Type B pancreatic cell (in vitro differentiated cells): ENCODE measurements around the gene CDX1. TPM values are rescaled to one million over a fixed set of nuclear protein-coding genes. Genes with fewer than 3 reads are reported as not detected.

Source experiments
- DNase-seq: peaks from one replicate; pipeline ENCODE4 v3.0.0; 2021; ENCODE audit warnings: mixed read lengths; ENCODE audit not compliant: unreplicated experiment; ENCODE audit errors: extremely low spot score
- H3K27ac Mint-ChIP-seq: 2 replicates; pipeline ENCODE4 v1.8.0; 2021; ENCODE audit warnings: mild to moderate bottlenecking, mixed read lengths
- H3K27me3 Mint-ChIP-seq: 2 replicates; pipeline ENCODE4 v1.8.0; 2021; ENCODE audit warnings: mixed read lengths
- H3K36me3 Mint-ChIP-seq: 2 replicates; pipeline ENCODE4 v1.8.0; 2021; ENCODE audit warnings: mixed read lengths
- H3K4me1 Mint-ChIP-seq: one replicate; pipeline ENCODE4 v1.8.0; 2021; ENCODE audit warnings: mixed read lengths; ENCODE audit not compliant: unreplicated experiment
- H3K4me3 Mint-ChIP-seq: 2 replicates; pipeline ENCODE4 v1.8.0; 2021; ENCODE audit warnings: mild to moderate bottlenecking, mixed read lengths
- H3K9me3 Mint-ChIP-seq: 2 replicates; pipeline ENCODE4 v1.8.0; 2021; ENCODE audit warnings: mixed read lengths
- total RNA-seq: library from RNA; stranded (reverse); gene quantifications from 2 replicates; pipeline ENCODE4 v1.2.1, GENCODE V29; 2021; ENCODE audit warnings: low replicate concordance
- TF ChIP-seq, protein P1 (sequence below): fragments of 200-600 bp; sonication (generic); conservative IDR thresholded peaks from 2 replicates; pipeline ENCODE4 v1.5.0; 2021; ENCODE audit warnings: antibody characterized with exemption, mild to moderate bottlenecking

CDX1 gene
- total RNA-seq, 1 donor from 2014 or later: 5.0 TPM

GRCh38 chr5:150158170-150158949 lies 8.2 kb upstream of the CDX1 start:
- Mint-ChIP-seq H3K9me3 (no peaks in the 10 kb centered on the region), H3K36me3 (no peaks in the 10 kb centered on the region), H3K4me3 (no peak overlapping the region), H3K4me1 (peaks cover 55% of the 10 kb centered on the region), H3K27ac (peak overlapping the region; percentile 72), H3K27me3 (peaks cover 25% of the 10 kb centered on the region)
- TF ChIP-seq, protein P1, sequence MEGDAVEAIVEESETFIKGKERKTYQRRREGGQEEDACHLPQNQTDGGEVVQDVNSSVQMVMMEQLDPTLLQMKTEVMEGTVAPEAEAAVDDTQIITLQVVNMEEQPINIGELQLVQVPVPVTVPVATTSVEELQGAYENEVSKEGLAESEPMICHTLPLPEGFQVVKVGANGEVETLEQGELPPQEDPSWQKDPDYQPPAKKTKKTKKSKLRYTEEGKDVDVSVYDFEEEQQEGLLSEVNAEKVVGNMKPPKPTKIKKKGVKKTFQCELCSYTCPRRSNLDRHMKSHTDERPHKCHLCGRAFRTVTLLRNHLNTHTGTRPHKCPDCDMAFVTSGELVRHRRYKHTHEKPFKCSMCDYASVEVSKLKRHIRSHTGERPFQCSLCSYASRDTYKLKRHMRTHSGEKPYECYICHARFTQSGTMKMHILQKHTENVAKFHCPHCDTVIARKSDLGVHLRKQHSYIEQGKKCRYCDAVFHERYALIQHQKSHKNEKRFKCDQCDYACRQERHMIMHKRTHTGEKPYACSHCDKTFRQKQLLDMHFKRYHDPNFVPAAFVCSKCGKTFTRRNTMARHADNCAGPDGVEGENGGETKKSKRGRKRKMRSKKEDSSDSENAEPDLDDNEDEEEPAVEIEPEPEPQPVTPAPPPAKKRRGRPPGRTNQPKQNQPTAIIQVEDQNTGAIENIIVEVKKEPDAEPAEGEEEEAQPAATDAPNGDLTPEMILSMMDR: no peak
- DNase-seq: no peak

GRCh38 chr5:150159031-150159430 lies 7.5 kb upstream of the CDX1 start:
- H3K27ac Mint-ChIP-seq: peak overlapping the region; percentile 72
- no peaks in the 10 kb centered on the region for H3K9me3 Mint-ChIP-seq
- no peak for DNase-seq
- peaks cover 26% of the 10 kb centered on the region for H3K27me3 Mint-ChIP-seq
- peaks cover 55% of the 10 kb centered on the region for H3K4me1 Mint-ChIP-seq
- no peaks in the 10 kb centered on the region for H3K36me3 Mint-ChIP-seq
- H3K4me3 Mint-ChIP-seq: no peak overlapping the region
- TF ChIP-seq, protein P1: no peak

GRCh38 chr5:150159741-150160179 lies 6.8 kb upstream of the CDX1 start:
- Mint-ChIP-seq H3K27ac (no peak overlapping the region), H3K9me3 (no peaks in the 10 kb centered on the region), H3K36me3 (no peaks in the 10 kb centered on the region), H3K4me1 (peaks cover 57% of the 10 kb centered on the region), H3K27me3 (peaks cover 23% of the 10 kb centered on the region), H3K4me3 (no peak overlapping the region)
- no peak for DNase-seq
- TF ChIP-seq, protein P1: no peak

GRCh38 chr5:150160448-150161081 lies 6.0 kb upstream of the CDX1 start:
- H3K4me1 Mint-ChIP-seq: peaks cover 65% of the 10 kb centered on the region
- H3K27me3 Mint-ChIP-seq: peaks cover 31% of the 10 kb centered on the region
- H3K27ac Mint-ChIP-seq: no peak overlapping the region

GRCh38 chr5:150161242-150162141 lies 5.1 kb upstream of the CDX1 start:
- TF ChIP-seq, protein P1: peak; percentile 88
- H3K27ac Mint-ChIP-seq: peak overlapping the region; percentile 39
- no peaks in the 10 kb centered on the region for H3K9me3 Mint-ChIP-seq
- no peaks in the 10 kb centered on the region for H3K36me3 Mint-ChIP-seq
- peaks cover 64% of the 10 kb centered on the region for H3K4me1 Mint-ChIP-seq
- no peak overlapping the region for H3K4me3 Mint-ChIP-seq
- peaks cover 32% of the 10 kb centered on the region for H3K27me3 Mint-ChIP-seq
- DNase-seq: peak; percentile 91

More at GRCh38 chr5:150160448-150161081, 6.0 kb upstream of the CDX1 start:
- DNase-seq: no peak
- no peak overlapping the region for H3K4me3 Mint-ChIP-seq
- H3K36me3 Mint-ChIP-seq: no peaks in the 10 kb centered on the region
- no peaks in the 10 kb centered on the region for H3K9me3 Mint-ChIP-seq
- TF ChIP-seq, protein P1: no peak
